GM19328 (cell line): Measurements from ENCODE around the gene HNRNPU.
"Not testable (repeated sequence)": the region's sequence is repeated elsewhere in the genome, so short reads cannot be mapped to it uniquely, and the experiment has no call there.

Source experiments
- ATAC-seq: cut with Tn5 transposase; IDR thresholded peaks from one replicate; pipeline ENCODE4 v1.9.1; 2021; ENCODE audit warnings: mild to moderate bottlenecking, moderate library complexity; ENCODE audit not compliant: unreplicated experiment

HNRNPU gene

GRCh38 chr1:244843148-244843978, 21.0 kb downstream of the HNRNPU start:
- no peak for ATAC-seq

GRCh38 chr1:244841273-244841927, 22.9 kb downstream of the HNRNPU start:
- no peak for ATAC-seq

- no peak for ATAC-seq
Measured at GRCh38 chr1:244840219-244840794, 24.0 kb downstream of the HNRNPU start.

DNA sequence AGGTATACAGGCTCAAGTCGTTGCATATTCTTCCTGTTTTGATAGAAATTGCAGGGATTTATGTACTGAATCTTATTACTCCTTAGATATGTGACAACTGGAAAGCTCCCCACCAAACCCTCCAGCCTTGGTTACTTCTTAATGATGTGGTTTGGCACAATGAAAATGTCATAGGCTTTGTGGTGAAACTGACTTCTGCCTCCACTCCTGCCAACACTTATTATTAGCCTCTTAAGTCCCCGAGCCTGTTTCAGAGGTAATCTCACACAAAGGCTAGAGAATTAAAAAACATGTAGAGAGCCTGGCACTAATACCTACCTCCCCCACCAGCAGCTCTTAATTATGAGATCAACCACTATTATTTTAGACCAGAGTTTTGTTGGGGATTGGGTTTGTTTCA, 24.7 kb downstream of the HNRNPU start:
- ATAC-seq = no peak

DNA sequence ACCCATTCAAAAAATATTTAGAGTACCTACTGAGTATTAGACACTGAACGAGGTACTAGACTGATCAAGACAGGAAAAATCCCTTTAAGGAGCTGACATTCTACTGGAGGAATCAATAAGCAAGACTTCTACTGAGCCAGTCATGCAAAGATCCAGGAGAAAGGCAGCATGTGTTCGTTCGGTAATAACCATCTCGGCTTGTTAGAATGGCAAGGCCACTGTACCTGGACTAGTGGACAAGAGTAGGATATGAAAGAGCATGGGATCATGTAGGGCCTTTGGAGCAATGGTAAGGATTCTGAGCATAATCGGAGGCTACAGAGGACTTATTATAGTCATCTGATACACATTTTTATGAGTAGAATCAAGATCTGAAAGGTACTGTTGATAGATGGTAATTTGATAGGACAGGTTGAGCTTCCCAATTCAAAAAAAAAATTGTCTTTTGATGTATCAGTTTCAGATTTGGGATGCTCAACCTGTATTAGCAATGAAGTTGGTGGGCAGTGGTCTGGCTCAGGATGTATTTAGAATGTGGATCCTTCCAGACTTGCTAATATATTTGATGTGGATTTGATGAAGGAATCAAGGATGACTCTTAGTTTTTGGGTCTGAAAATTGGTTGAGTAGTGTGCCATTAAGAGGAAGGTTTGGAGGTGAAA, 26.6 kb downstream of the HNRNPU start:
- no peak for ATAC-seq

DNA sequence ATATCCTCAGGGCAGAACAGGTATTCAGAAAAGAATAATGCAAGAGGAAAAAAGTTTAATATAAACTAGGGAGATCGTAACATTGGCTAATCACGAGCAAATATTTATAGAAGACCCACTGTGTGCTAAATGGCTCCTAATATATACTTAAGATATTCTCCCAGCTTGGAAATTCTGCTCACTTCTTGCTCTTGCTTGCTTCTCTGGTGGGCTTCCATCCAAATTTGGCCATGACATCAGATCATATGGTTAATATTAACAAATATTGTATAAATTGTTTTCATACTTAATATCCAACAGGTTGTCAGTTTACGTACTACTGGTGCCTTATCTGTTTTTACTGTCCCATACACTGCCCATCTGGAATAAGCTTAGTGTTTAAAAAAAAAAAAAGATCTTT, 27.8 kb downstream of the HNRNPU start:
- no peak for ATAC-seq

DNA sequence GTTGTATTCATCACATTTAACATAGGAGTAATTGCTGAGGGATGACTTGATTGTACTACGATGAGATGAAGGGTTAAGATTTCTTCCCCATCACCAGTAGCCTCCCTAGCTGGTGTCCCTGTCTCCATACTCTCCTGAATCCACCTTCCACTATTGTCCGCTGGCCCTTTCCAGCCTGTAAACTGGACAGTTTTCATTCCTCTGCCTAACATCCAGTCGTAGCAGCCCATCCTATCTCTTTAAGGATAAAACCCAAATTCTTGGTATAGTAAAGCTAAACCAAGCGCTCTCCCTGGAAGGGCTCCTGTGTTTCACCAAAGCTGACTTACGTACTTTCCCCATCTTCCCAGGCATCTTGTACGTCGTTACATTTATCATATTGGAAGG, 28.2 kb downstream of the HNRNPU start:
- ATAC-seq = no peak

- ATAC-seq = peak; percentile 63
Measured at GRCh38 chr1:244835276-244836134, 28.8 kb downstream of the HNRNPU start, which contains the start of gene COX20. TSS of gene COX20 (plus strand) at chr1:244835658. CDS start at chr1:244835715, 57 bp downstream.

DNA sequence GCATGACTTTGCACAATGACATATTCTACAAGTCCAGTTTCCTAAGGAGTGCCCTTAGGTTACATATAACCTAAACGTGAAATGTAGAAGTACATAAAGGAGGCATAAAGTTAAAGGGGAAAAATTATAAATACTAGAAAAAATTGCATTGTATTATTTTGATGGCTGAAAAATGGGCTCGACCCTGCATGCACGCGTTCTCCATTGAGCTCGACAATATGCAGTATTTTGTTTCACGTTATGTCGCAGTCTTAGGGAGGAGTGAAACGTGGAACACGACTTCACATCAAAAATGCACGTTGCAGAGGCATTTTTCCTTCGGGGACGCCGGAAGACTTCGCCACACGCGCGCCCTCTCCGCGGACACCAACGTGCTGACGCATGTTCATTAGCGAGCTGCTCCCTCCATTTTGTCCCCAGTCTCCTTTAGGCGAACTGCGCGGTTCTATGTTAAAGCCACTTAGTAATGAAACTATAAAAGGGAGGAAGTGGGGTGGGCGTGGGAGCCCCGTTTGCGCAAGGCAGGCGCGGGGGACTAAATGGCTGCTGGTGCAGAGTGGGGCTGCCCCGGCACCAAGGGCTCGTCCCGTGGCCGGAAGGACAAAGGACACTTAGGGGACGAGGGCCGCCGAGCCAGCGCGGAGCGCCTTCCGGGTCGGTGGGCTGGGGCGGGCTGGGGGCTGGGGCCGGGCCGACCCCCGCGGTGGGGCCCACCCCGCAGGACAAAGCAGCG, 29.6 kb downstream of the HNRNPU start:
- peak; percentile 57 for ATAC-seq

GRCh38 chr1:244833734-244834542, 30.4 kb downstream of the HNRNPU start:
- ATAC-seq = peak; percentile 4

GRCh38 chr1:244833260-244833659, 31.1 kb downstream of the HNRNPU start:
- ATAC-seq = not testable (repeated sequence)

GRCh38 chr1:244830639-244831038, 33.7 kb downstream of the HNRNPU start:
- ATAC-seq = no peak

- no peak for ATAC-seq
Measured at GRCh38 chr1:244826712-244827111, 37.6 kb downstream of the HNRNPU start.

DNA sequence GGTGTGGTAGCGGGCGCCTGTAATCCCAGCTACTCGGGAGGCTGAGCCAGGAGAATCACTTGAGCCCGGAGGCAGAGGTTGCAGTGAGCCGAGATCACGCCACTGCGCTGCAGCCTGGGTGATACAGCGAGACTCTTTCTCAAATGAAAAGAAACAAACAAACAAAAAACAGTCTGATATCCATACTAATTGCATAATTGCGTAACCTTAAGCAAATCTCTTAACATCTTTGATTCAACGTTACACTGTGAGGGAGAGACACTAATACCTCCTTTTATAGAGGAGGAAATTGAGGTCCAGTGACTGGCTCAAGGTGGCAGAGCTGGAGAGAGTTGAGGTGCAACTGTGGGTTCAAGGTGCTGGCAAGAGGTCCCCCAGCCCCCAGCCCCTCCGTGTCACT, 41.5 kb downstream of the HNRNPU start:
- ATAC-seq = no peak

DNA sequence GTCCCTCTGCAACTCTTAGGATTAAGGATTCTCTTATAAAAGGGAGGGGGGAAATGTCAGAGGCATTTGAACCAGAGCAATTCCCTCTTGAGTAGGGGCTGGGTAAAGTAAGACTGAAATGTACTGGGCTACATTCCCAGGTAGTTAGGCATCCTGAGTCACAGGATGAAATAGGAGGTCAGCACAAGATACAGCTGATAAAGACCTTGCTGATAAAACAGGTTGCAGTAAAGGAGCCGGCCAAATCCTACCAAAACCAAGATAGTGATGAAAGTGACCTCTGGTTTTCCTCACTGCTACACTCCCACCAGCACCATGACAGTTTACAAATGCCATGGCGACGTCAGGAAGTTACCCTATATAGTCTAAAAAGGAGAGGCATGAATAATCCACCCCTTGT, 43.2 kb downstream of the HNRNPU start:
- ATAC-seq = no peak

DNA sequence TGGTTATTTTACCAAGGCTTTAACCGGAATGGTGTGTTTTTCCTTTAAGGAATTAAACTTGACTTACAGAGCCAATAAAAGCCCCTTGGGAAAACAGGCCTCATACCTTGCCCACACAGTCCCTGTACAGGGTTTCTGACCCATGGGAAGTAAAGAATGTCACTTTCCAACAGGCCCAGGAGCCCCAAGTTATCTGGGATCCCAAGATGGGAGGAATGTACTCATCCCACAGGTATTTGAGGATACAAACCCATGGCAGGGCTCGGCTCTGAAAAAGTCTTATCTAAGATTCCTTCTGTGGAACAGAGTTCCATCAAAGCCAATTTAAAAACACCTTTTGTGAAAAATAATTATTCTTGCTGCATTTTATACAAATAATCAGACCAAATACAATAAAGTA, 44.2 kb downstream of the HNRNPU start:
- ATAC-seq = no peak

- no peak for ATAC-seq
Measured at GRCh38 chr1:244817415-244817894, 46.9 kb downstream of the HNRNPU start.

GRCh38 chr1:244815600-244816099, 48.7 kb downstream of the HNRNPU start:
- ATAC-seq = no peak

- ATAC-seq = no peak
Measured at GRCh38 chr1:244813327-244813726, 51.0 kb downstream of the HNRNPU start.
